HG03108 (cell line): ENCODE measurements around the gene TMEM18.
"Not testable (repeated sequence)": the region's sequence is repeated elsewhere in the genome, so short reads cannot be mapped to it uniquely, and the experiment has no call there.

Source experiments
- ATAC-seq: cut with Tn5 transposase; IDR thresholded peaks from one replicate; pipeline ENCODE4 v1.9.1; 2021; ENCODE audit warnings: moderate library complexity; ENCODE audit not compliant: unreplicated experiment

TMEM18 gene

GRCh38 chr2:677056-677958 is at the start of gene TMEM18:
Gene TMEM18 (minus strand): TSS chr2:677406. CDS start chr2:677345, 61 bp downstream.
- ATAC-seq, result peak; percentile 46

GRCh38 chr2:726169-726568 is 49.0 kb upstream of the TMEM18 start:
- ATAC-seq, result peak; percentile 75

GRCh38 chr2:725468-725867 is 48.3 kb upstream of the TMEM18 start:
- ATAC-seq, result no peak

GRCh38 chr2:723761-724160 is 46.6 kb upstream of the TMEM18 start:
- no peak for ATAC-seq

GRCh38 chr2:720842-721241 is 43.6 kb upstream of the TMEM18 start:
- no peak for ATAC-seq

GRCh38 chr2:719734-720133 is 42.5 kb upstream of the TMEM18 start:
- ATAC-seq, result no peak

- no peak for ATAC-seq
These were observed 42.0 kb upstream of the TMEM18 start for GRCh38 chr2:719191-719590.

GRCh38 chr2:717661-718060 is 40.5 kb upstream of the TMEM18 start:
- ATAC-seq, result no peak

GRCh38 chr2:715854-716560 is 38.8 kb upstream of the TMEM18 start:
- ATAC-seq, result no peak

- ATAC-seq, result no peak
These were observed 37.8 kb upstream of the TMEM18 start for GRCh38 chr2:715038-715437.

- ATAC-seq, result peak; percentile 98
These were observed 37.0 kb upstream of the TMEM18 start for GRCh38 chr2:714005-714741.

GRCh38 chr2:710867-711665 is 33.9 kb upstream of the TMEM18 start:
- ATAC-seq, result no peak

- ATAC-seq, result no peak
These were observed 32.0 kb upstream of the TMEM18 start for GRCh38 chr2:709138-709765.

GRCh38 chr2:708667-709066 is 31.5 kb upstream of the TMEM18 start:
- ATAC-seq, result no peak

GRCh38 chr2:705971-706511 is 28.8 kb upstream of the TMEM18 start:
- peak; percentile 87 for ATAC-seq

GRCh38 chr2:702765-703164 is 25.6 kb upstream of the TMEM18 start:
- not testable (repeated sequence) for ATAC-seq

GRCh38 chr2:696999-697627 is 19.9 kb upstream of the TMEM18 start:
- no peak for ATAC-seq

GRCh38 chr2:696463-696862 is 19.3 kb upstream of the TMEM18 start:
- ATAC-seq, result peak; percentile 99

- no peak for ATAC-seq
These were observed 17.8 kb upstream of the TMEM18 start for GRCh38 chr2:694906-695510.
